Hair follicle dermal papilla cell (primary cell): ENCODE data around the gene PCDHGA10. TPM values are rescaled to one million over a fixed set of nuclear protein-coding genes. Genes with fewer than 3 reads are reported as not detected.

ENCODE experiments used
- total RNA-seq: library from RNA; depleted of rRNA; stranded (reverse); fragments of >200 nt; gene quantifications from 2 replicates; pipeline ENCODE4 v1.2.3, GENCODE V29; 2012

Gene PCDHGA10
- total RNA-seq, 1 donor, result 16.7 TPM

Other genes with a start within 250 kb of the PCDHGA10 start
- gene PCDHB7, start 240.3 kb upstream of the PCDHGA10 start, total RNA-seq, result 1.1 and 2.1 TPM in 2 replicates
- 1.2 and 1.5 TPM in 2 replicates for gene PCDHB8, start 235.2 kb upstream of the PCDHGA10 start, total RNA-seq
- 0.81 and 1.8 TPM in 2 replicates for gene PCDHB16, start 230.6 kb upstream of the PCDHGA10 start, total RNA-seq
- 0.97 and 2.2 TPM in 2 replicates for gene PCDHB9, start 225.8 kb upstream of the PCDHGA10 start, total RNA-seq
- gene PCDHB10, start 220.6 kb upstream of the PCDHGA10 start, total RNA-seq, result 0.81 and 0.97 TPM in 2 replicates
- gene PCDHB11, start 213.4 kb upstream of the PCDHGA10 start, total RNA-seq, result 0.73 and 0.81 TPM in 2 replicates
- 0.32 and 0.97 TPM in 2 replicates for gene PCDHB12, start 204.3 kb upstream of the PCDHGA10 start, total RNA-seq
- gene PCDHB13, start 199.1 kb upstream of the PCDHGA10 start, total RNA-seq, result 1.2 and 1.3 TPM in 2 replicates
- gene PCDHB14, start 189.6 kb upstream of the PCDHGA10 start, total RNA-seq, result 0.61 and 1.3 TPM in 2 replicates
- 0.24 and 0.32 TPM in 2 replicates for gene PCDHB15, start 167.6 kb upstream of the PCDHGA10 start, total RNA-seq
- gene SLC25A2, start 108.9 kb upstream of the PCDHGA10 start, total RNA-seq, result 1.3 and 1.9 TPM in 2 replicates
- 66.9 and 68.6 TPM in 2 replicates for gene TAF7, start 92.2 kb upstream of the PCDHGA10 start, total RNA-seq
- 1.1 and 1.6 TPM in 2 replicates for gene PCDHGA1, start 82.5 kb upstream of the PCDHGA10 start, total RNA-seq
- 4.2 and 6.0 TPM in 2 replicates for gene PCDHGA2, start 74.2 kb upstream of the PCDHGA10 start, total RNA-seq
- 4.9 and 5.7 TPM in 2 replicates for gene PCDHGA3, start 69.2 kb upstream of the PCDHGA10 start, total RNA-seq
- 3.5 and 4.2 TPM in 2 replicates for gene PCDHGB1, start 62.9 kb upstream of the PCDHGA10 start, total RNA-seq
- 7.8 and 8.9 TPM in 2 replicates for gene PCDHGA4, start 58.0 kb upstream of the PCDHGA10 start, total RNA-seq
- 4.1 and 4.6 TPM in 2 replicates for gene PCDHGB2, start 53.0 kb upstream of the PCDHGA10 start, total RNA-seq
- 3.2 and 4.0 TPM in 2 replicates for gene PCDHGA5, start 48.8 kb upstream of the PCDHGA10 start, total RNA-seq
- 6.8 and 7.7 TPM in 2 replicates for gene PCDHGB3, start 42.7 kb upstream of the PCDHGA10 start, total RNA-seq
- 6.5 and 6.8 TPM in 2 replicates for gene PCDHGA6, start 39.1 kb upstream of the PCDHGA10 start, total RNA-seq
- gene PCDHGA7, start 30.2 kb upstream of the PCDHGA10 start, total RNA-seq, result 7.2 and 7.5 TPM in 2 replicates
- 18.0 and 23.0 TPM in 2 replicates for gene PCDHGB4, start 25.3 kb upstream of the PCDHGA10 start, total RNA-seq
- 3.0 and 4.1 TPM in 2 replicates for gene PCDHGA8, start 20.4 kb upstream of the PCDHGA10 start, total RNA-seq
- 28.4 and 32.7 TPM in 2 replicates for gene PCDHGB5, start 15.0 kb upstream of the PCDHGA10 start, total RNA-seq
- 7.1 and 7.3 TPM in 2 replicates for gene PCDHGA9, start 10.2 kb upstream of the PCDHGA10 start, total RNA-seq
- 5.0 and 6.1 TPM in 2 replicates for gene PCDHGB6, start 5.0 kb upstream of the PCDHGA10 start, total RNA-seq
- 20.2 and 20.3 TPM in 2 replicates for gene PCDHGB7, start 4.7 kb downstream of the PCDHGA10 start, total RNA-seq
- gene PCDHGA11, start 8.1 kb downstream of the PCDHGA10 start, total RNA-seq, result 14.6 and 19.8 TPM in 2 replicates
- gene PCDHGA12, start 17.5 kb downstream of the PCDHGA10 start, total RNA-seq, result 23.6 and 37.8 TPM in 2 replicates
- gene PCDHGC3, start 63.0 kb downstream of the PCDHGA10 start, total RNA-seq, result 126 and 129 TPM in 2 replicates
- 6.3 and 6.5 TPM in 2 replicates for gene PCDHGC4, start 72.0 kb downstream of the PCDHGA10 start, total RNA-seq
- gene PCDHGC5, start 76.1 kb downstream of the PCDHGA10 start, total RNA-seq, result 4.5 and 4.7 TPM in 2 replicates
- gene DIAPH1, start 206.0 kb downstream of the PCDHGA10 start, total RNA-seq, result 23.0 and 23.1 TPM in 2 replicates
- 68.5 and 73.2 TPM in 2 replicates for gene HDAC3, start 223.9 kb downstream of the PCDHGA10 start, total RNA-seq
- 5.5 and 6.7 TPM in 2 replicates for gene RELL2, start 224.0 kb downstream of the PCDHGA10 start, total RNA-seq
- 45.5 and 51.6 TPM in 2 replicates for gene FCHSD1, start 238.4 kb downstream of the PCDHGA10 start, total RNA-seq